ENCODE results near the gene POLR2E. TPM values are rescaled to one million over a fixed set of nuclear protein-coding genes. Genes with fewer than 3 reads are reported as not detected.

POLR2E gene
- total RNA-seq, 1 experiment from 2014 or later: 279 TPM

DNA sequence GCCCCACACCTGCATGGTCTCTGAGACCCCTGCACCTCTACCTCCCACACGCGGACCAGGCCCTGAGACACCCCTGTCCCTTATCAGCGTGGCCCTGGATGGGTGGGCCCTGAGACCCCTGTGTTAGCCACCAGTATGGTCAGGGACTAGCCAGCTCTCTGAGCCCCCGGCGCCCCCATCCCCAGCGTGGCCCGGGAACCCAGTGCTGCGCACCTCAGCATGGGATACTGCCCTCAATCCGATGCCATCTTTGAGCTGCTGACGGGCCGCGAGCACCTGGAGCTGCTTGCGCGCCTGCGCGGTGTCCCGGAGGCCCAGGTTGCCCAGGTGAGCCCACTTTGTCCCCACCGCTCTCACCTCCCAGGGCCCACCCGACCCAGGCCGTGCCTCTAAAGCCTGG, 33.2 kb downstream of the POLR2E start:
- intact Hi-C loops (cut with micrococcal nuclease; ENCODE audit: unreplicated experiment) (no loop called here), in situ Hi-C loops (cut with HindIII; ENCODE audit: low pct_unique_long_range_greater_than_20kb, low sequenced_read_pairs) (no loop called here)
- Histone ChIP-seq H3K4me3 (ENCODE audit: low read depth in 2 of 2, low read length in 2 of 2) (no peak overlapping the region), H3K9me3 (ENCODE audit: control insufficient read depth, insufficient read depth, low read depth, low read length) (no peaks in the 10 kb centered on the region), H3K27ac (ENCODE audit: low read length) (no peak overlapping the region), H3K36me3 (ENCODE audit: control insufficient read depth, insufficient read depth, low read length) (no peaks in the 10 kb centered on the region), H3K4me1 (ENCODE audit: control insufficient read depth, insufficient read depth, low read length) (peaks cover 17% of the 10 kb centered on the region), H3K27me3 (ENCODE audit: control insufficient read depth, insufficient read depth, low read length) (no peaks in the 10 kb centered on the region)
- CTCF ChIA-PET: no interaction called here
- no peak for ATAC-seq
- POLR2A ChIA-PET: no interaction called here
- no TSS peak for BruUV-seq (replicated peaks)
- no peak for DNase-seq (ENCODE audit: low read depth, low spot score)
- TF ChIP-seq SIN3A (IDR thresholded peaks at IDR 0.05; ENCODE audit: borderline replicate concordance, insufficient read depth, low read depth, low read length): no peak
- no peak for TF ChIP-seq TCF7L2 (IDR thresholded peaks at IDR 0.05; ENCODE audit: low read depth, low read length)
- TF ChIP-seq, protein P1, sequence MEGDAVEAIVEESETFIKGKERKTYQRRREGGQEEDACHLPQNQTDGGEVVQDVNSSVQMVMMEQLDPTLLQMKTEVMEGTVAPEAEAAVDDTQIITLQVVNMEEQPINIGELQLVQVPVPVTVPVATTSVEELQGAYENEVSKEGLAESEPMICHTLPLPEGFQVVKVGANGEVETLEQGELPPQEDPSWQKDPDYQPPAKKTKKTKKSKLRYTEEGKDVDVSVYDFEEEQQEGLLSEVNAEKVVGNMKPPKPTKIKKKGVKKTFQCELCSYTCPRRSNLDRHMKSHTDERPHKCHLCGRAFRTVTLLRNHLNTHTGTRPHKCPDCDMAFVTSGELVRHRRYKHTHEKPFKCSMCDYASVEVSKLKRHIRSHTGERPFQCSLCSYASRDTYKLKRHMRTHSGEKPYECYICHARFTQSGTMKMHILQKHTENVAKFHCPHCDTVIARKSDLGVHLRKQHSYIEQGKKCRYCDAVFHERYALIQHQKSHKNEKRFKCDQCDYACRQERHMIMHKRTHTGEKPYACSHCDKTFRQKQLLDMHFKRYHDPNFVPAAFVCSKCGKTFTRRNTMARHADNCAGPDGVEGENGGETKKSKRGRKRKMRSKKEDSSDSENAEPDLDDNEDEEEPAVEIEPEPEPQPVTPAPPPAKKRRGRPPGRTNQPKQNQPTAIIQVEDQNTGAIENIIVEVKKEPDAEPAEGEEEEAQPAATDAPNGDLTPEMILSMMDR (IDR thresholded peaks at IDR 0.05): no peak
- no peak for TF ChIP-seq POLR2AphosphoS5 (IDR thresholded peaks at IDR 0.05; ENCODE audit: low read depth, low read length)
- TF ChIP-seq, protein P2, sequence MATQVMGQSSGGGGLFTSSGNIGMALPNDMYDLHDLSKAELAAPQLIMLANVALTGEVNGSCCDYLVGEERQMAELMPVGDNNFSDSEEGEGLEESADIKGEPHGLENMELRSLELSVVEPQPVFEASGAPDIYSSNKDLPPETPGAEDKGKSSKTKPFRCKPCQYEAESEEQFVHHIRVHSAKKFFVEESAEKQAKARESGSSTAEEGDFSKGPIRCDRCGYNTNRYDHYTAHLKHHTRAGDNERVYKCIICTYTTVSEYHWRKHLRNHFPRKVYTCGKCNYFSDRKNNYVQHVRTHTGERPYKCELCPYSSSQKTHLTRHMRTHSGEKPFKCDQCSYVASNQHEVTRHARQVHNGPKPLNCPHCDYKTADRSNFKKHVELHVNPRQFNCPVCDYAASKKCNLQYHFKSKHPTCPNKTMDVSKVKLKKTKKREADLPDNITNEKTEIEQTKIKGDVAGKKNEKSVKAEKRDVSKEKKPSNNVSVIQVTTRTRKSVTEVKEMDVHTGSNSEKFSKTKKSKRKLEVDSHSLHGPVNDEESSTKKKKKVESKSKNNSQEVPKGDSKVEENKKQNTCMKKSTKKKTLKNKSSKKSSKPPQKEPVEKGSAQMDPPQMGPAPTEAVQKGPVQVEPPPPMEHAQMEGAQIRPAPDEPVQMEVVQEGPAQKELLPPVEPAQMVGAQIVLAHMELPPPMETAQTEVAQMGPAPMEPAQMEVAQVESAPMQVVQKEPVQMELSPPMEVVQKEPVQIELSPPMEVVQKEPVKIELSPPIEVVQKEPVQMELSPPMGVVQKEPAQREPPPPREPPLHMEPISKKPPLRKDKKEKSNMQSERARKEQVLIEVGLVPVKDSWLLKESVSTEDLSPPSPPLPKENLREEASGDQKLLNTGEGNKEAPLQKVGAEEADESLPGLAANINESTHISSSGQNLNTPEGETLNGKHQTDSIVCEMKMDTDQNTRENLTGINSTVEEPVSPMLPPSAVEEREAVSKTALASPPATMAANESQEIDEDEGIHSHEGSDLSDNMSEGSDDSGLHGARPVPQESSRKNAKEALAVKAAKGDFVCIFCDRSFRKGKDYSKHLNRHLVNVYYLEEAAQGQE (IDR thresholded peaks at IDR 0.05; ENCODE audit: insufficient read depth in 1 of 2, low read depth in 2 of 2, low read length in 1 of 2): no peak

DNA sequence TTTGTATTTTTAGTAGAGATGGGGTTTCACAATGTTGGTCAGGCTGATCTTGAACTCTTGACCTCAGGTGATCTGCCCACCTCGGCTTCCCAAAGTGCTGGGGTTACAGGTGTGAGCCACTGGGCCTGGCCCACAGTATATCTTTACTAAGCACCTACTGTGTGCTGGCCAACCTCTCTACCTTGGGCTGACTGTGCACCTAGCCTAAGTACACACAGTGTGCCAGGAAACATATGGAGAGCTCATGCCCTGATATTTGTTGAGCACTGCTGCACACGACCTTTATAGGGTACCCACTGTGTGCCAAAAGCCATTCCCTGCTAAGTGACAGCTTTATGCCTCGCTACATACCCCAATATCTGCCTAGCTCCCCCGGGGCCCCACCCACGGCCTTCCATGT, 34.5 kb downstream of the POLR2E start:
- H3K4me1 ChIP-seq (ENCODE audit: control insufficient read depth, insufficient read depth, low read length): peaks cover 6% of the 10 kb centered on the region
- ChIA-PET CTCF (interaction anchor here (0.6 to 0.7 kb wide), 2 partner anchors 17 to 64 kb away, joined by 4 to 6 read pairs; no protein-coding TSS in a partner anchor), POLR2A (no interaction called here)
- DNase-seq (ENCODE audit: low read depth, low spot score): no peak
- ATAC-seq: no peak
- no peak for TF ChIP-seq TCF7L2 (IDR thresholded peaks at IDR 0.05; ENCODE audit: low read depth, low read length)
- no peak for TF ChIP-seq SIN3A (IDR thresholded peaks at IDR 0.05; ENCODE audit: borderline replicate concordance, insufficient read depth, low read depth, low read length)
- TF ChIP-seq, protein P1 (IDR thresholded peaks at IDR 0.05): no peak
- TF ChIP-seq, protein P2 (IDR thresholded peaks at IDR 0.05; ENCODE audit: insufficient read depth in 1 of 2, low read depth in 2 of 2, low read length in 1 of 2): no peak
- no peak for TF ChIP-seq POLR2AphosphoS5 (IDR thresholded peaks at IDR 0.05; ENCODE audit: low read depth, low read length)
- no peaks in the 10 kb centered on the region for H3K36me3 ChIP-seq (ENCODE audit: control insufficient read depth, insufficient read depth, low read length)
- in situ Hi-C loops (cut with HindIII; ENCODE audit: low pct_unique_long_range_greater_than_20kb, low sequenced_read_pairs) (no loop called here), intact Hi-C loops (cut with micrococcal nuclease; ENCODE audit: unreplicated experiment) (no loop called here)
- no peaks in the 10 kb centered on the region for H3K9me3 ChIP-seq (ENCODE audit: control insufficient read depth, insufficient read depth, low read depth, low read length)
- H3K27me3 ChIP-seq (ENCODE audit: control insufficient read depth, insufficient read depth, low read length): no peaks in the 10 kb centered on the region
- no TSS peak for BruUV-seq (replicated peaks)
- H3K27ac ChIP-seq (ENCODE audit: low read length): no peak overlapping the region
- H3K4me3 ChIP-seq (ENCODE audit: low read depth in 2 of 2, low read length in 2 of 2): no peak overlapping the region

Measured in Panc1 (cell line).